Endothelial cell of umbilical vein (primary cell): ENCODE data around the gene NLRP5.

ENCODE experiments used
- CTCF ChIP-seq, 2 donors: IDR thresholded peaks; 1 replicate in 1 of 2; 2 replicates in 1 of 2; pipeline ENCODE4 v1.5.1; 2011; ENCODE audit warnings: low read length in 2 of 2, mild to moderate bottlenecking in 2 of 2, moderate library complexity in 2 of 2, control low read depth in 1 of 2, inconsistent platforms in 1 of 2, low read depth in 1 of 2; ENCODE audit not compliant: insufficient read depth in 1 of 2; ENCODE audit errors: extremely low read depth in 1 of 2
- EZH2 ChIP-seq: IDR thresholded peaks from 2 replicates; pipeline ENCODE4 v1.6.1; 2012; ENCODE audit warnings: borderline replicate concordance, low read depth, mild to moderate bottlenecking, moderate library complexity, low read length, inconsistent platforms; ENCODE audit not compliant: severe bottlenecking
- FOS ChIP-seq: IDR thresholded peaks from 2 replicates; pipeline ENCODE4 v1.6.1; 2011; ENCODE audit warnings: mild to moderate bottlenecking, low read length, moderate library complexity, borderline replicate concordance; ENCODE audit not compliant: insufficient read depth
- POLR2A ChIP-seq: IDR thresholded peaks from 2 replicates; pipeline ENCODE4 v1.6.1; 2012; ENCODE audit warnings: low read depth, mild to moderate bottlenecking, control low read depth, low read length
- POLR2AphosphoS5 ChIP-seq: IDR thresholded peaks from 2 replicates; pipeline ENCODE4 v1.6.1; 2012; ENCODE audit warnings: low read depth, mild to moderate bottlenecking, control low read depth, low read length, moderate library complexity; ENCODE audit not compliant: insufficient read depth

- TF ChIP-seq CTCF (IDR thresholded peaks at IDR 0.05; ENCODE audit: extremely low read depth in 1 of 2, insufficient read depth in 1 of 2, low read depth in 1 of 2, low read length in 2 of 2): no peak
- no peak for TF ChIP-seq EZH2
- no peak for TF ChIP-seq POLR2A
- no peak for TF ChIP-seq POLR2AphosphoS5
- TF ChIP-seq FOS: no peak
Measured at GRCh38 chr19:56106993-56107392, 120.4 kb downstream of the NLRP5 start.
